T follicular helper cell (primary cell): ENCODE data around the gene VPS18.

Experiments used
- DNase-seq: peaks from one replicate; pipeline ENCODE4 v3.0.0-alpha.2; 2020; ENCODE audit warnings: low read depth

VPS18 gene

GRCh38 chr15:40900256-40901052 lies 6.2 kb downstream of the VPS18 start:
- no peak for DNase-seq

- no peak for DNase-seq
These were observed 6.8 kb downstream of the VPS18 start for GRCh38 chr15:40901053-40901443.

GRCh38 chr15:40902605-40903561 lies 8.6 kb downstream of the VPS18 start:
- DNase-seq = no peak

DNA sequence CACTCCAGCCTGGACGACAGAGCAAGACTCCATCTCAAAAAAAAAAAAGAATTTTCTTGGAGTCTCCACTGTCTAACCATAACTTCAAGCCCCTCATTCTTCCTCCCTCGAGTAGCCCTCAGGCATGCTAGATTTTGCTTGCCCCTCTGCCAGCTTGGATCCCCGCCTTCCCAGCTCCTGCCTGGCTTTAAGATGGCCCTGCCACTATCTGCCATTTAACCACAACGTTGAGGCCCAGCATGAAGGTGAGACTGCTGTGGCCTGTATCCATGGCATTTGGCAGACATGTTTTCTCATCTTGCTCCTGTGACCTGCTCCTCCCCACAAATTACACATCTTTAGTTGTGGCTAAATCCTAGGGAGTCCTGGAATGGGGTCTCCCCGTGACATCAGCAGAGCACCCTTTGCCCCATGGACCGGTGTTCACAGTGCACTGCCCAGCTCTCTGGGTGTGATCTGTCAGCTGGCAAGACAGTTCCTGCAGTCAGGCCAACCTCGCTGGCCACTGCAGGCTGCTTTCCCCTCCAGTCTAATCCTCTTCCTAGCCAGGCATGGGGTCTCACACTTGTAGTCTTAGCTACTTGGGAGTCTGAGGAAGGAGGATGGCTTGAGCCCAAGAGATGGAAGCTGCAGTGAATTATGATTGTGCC lies 10.4 kb downstream of the VPS18 start:
- no peak for DNase-seq

DNA sequence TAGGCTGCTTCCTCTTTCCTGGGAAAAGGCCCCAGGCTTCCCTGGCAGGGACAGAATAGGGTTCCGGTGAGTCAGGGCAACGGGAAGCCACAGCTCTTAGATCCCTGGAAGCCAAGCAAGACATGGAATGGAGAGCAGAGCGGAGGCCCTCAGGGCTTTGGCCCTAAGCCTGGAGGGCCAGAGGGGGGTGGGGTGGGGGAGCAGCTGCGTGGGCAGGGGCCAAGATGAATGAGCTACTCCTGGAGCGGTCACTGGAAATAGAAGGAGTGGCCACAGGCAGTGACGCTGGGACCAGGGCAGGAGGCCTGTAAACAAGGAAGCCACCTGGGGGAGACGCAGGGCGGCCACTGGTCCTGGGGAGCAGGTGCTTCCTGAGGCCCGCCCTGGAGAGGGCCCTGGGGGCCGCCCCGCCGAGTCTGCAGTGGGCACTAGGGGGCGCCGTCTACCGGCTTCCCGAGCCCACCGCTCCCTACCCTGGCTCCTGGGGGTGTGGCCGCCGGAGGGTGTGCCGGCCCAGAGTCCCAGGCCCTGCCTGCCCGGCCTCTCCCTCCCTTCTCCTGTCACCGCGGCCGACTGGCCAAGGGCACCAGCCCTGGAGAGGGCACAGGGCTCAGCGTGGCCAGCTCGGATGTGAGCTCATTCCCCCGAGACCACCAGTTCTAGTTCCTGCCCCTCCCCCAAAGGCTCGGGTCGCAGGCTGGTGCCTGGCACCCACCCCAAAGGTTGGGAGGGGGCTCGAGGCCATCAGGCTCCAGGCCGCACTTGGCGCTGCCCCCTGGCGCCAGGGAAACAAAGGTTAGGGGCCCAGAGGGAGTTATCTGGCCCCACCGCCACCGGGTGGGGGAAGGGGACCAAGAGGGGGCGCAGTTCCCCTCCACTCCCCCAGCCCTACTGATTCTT lies 12.1 kb downstream of the VPS18 start:
- DNase-seq = peak; percentile 60

DNA sequence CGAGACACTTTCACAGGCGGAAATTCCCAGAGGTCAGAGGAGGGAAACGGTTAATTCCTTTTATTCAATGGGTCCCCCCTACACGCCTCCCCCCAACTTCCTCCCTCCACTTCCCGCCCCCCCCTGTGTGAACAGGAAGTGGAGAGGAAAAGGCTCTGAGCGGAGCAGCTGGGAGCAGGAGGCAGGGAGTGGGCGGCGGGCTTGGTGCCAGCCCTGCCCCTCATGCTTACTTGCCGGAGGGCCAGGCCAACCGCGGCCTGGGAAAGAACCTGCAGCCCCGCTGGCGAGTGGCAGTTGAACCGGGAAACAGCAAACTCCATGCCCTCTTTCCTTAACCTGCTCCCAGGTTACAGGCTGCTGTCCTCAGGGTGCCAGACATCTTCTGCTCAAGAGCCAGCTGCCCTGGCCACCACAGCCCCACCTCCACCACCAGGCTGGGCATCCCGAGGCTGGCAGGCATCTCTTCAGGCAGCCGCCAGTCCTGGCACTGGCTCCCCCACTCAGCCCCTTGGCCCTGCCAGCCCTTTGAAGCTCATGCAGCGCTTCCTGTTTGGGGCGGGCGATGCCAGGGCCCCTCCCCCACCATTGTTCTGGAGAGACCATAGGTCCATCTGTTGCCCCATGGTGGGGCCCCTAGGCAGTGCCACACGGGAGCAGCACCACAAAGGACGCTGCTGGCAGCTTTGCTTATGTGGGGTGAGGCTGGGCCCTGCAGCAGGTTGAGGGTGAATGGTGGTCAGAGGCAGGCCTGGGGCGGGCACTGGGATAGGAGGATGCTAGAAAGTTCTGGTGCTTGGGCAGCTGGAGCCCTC lies 12.9 kb downstream of the VPS18 start:
- DNase-seq = peak; percentile 38

- no peak for DNase-seq
These were observed 13.8 kb downstream of the VPS18 start for GRCh38 chr15:40908095-40908494.

GRCh38 chr15:40909662-40910630 lies 15.7 kb downstream of the VPS18 start:
- no peak for DNase-seq

DNA sequence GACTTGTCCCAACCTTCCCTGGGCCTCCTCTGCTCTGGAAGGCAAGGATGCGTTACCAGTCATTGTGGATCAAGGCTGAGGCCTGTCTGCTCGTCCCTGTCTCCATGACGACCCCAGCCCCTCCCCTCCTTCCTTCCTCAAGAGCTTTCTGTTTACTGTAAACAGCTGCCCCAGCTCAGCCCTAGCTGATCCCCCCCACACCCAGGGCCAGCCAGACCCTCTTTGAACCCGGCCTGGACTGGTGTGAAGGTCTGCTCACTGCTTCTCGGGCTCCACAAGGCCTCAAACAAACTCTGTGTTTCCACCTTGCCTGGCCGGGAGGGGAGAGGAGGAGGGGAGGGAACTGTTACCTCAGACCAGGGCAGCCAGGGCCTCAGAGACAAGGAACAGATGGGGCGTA lies 16.9 kb downstream of the VPS18 start:
- no peak for DNase-seq

DNA sequence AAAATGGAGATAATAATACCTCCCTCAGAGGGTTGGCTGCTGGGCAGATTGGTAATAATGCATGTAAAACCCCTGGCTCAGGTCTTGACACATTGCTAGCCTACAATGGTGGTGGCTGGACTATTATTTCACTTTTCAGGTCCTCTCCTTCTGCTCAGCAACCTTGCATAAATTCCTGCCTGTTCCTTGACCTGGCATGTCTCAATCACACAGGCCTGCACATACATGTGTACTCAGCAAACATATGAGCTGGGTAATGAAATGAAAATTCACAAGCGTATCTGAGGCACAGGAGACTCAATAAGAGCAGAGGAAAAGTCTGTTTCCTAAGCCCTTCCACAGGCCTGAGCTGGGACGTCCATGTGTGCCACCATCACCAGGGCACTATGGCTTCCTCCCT lies 17.4 kb downstream of the VPS18 start:
- DNase-seq = no peak

- DNase-seq = no peak
These were observed 18.2 kb downstream of the VPS18 start for GRCh38 chr15:40912478-40912877.

DNA sequence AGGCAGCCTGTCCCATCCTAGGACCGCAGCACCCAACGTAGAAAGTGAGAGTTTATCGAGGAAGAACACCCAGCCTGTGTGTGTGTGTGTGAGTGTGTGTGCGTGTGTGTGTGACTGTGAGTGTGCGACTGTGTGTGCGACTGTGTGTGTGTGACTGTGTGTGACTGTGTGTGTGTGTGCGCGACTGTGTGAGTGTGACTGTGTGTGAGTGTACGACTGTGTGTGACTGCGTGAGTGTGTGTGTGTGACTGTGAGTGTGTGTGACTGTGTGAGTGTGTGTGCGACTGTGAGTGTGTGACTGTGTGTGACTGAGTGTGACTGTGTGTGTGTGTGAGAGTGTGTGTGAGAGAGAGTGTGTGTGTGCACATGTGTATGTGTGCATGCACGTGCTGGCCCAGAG lies 19.8 kb downstream of the VPS18 start:
- no peak for DNase-seq

DNA sequence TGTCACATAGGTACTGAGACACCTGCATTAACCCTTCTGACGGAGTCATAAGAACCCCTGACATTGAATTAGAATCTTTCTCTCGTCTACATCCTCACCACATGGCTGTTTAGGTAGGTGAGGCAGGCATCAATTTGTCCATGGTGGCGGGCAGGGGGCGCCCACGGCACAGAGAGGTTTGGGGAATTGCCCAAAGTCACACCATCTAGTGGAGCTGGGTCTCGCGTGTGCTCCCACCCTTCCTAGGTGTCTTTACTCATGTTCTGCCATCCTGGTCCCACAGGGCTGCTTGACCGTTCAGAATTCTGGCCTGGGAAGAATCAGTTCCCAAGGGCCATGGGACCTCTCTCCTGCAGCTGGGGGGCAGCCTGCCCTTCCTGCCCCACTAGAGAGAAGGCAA lies 20.2 kb downstream of the VPS18 start:
- DNase-seq = no peak

GRCh38 chr15:40915116-40915661 lies 20.9 kb downstream of the VPS18 start:
- no peak for DNase-seq

GRCh38 chr15:40915679-40916078 lies 21.4 kb downstream of the VPS18 start:
- no peak for DNase-seq

DNA sequence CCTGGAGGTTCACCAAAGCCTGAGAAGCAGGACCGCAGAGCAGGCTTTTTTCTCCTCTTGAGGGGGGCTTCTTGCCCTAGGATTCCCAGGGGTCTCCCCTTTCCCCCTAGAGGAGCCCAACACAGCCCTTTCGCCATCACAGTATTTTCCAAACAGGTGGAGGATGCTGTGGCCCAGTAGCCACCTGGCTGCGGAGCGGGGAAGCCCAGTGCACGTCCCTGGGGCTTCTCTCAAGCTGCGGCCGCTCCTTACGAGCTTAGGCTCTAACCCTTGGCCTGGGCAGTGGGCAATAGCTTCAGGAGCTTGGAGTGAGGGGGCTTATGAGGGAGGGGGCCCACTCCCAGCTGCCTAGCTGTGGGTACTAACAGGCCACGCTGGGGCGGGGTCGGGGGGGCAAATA lies 23.3 kb downstream of the VPS18 start:
- no peak for DNase-seq

DNA sequence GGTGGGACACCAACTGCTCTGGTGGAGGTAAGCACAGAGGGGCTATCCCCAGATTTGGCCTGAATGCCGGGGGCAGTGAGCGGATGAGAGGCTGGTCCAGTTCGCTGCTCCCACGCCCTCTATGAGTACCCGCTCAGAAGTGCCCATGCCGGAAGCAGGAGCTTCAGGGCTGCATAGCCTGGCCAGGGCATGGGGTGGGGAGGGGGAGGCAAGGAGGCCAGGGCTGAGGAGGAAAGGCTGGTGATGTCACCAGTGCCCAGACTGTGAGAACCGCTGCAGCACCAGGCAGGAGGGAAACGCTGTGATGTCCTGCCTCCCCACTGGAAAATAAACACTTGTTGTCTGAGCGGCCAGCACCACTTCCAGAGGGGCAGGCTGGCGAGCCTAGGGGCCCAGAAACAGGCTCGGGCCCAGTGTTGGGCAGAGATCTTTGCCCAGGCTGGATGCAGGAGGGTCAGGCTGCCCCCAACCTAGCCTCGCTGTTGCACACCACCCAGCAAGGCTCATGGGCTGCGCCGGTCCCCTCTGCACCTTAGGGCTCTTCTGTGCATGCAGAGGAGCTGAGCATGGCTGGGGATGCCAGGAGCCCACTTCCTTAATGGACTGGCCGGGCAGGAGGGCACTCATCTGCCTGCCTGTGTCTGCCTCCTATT lies 24.0 kb downstream of the VPS18 start:
- DNase-seq = no peak

GRCh38 chr15:40918799-40919392 lies 24.6 kb downstream of the VPS18 start:
- no peak for DNase-seq
